GM23338 (cell line): ENCODE data around the gene MRPL38. TPM values are rescaled to one million over a fixed set of nuclear protein-coding genes. Genes with fewer than 3 reads are reported as not detected.
A peak's percentile ranks its signal among the peaks of the same experiment; 100 is the strongest.

ENCODE experiments used
- ATAC-seq: fragments of 200-7000 bp; cut with Tn5 transposase; 3 replicates; pipeline ENCODE4 v1.9.1; 2020
- DNase-seq: peaks from one replicate; pipeline ENCODE4 v3.0.0-alpha.2; 2015; ENCODE audit warnings: low spot score
- H2AFZ ChIP-seq: fragments of 200-600 bp; sonication (generic); 2 replicates; pipeline ENCODE4 v1.8.0; 2016; ENCODE audit warnings: antibody characterized with exemption, mild to moderate bottlenecking, moderate library complexity
- H3F3A ChIP-seq: fragments of 200-600 bp; sonication (generic); replicated peaks from 2 replicates; pipeline ENCODE4 v1.8.0; 2017; ENCODE audit warnings: antibody characterized with exemption, mixed run types, low read depth
- H3K27ac ChIP-seq: fragments of 200-600 bp; sonication (generic); 2 replicates; pipeline ENCODE4 v1.6.1; 2016; ENCODE audit warnings: low read depth
- H3K27me3 ChIP-seq: fragments of 200-600 bp; sonication (generic); 2 replicates; pipeline ENCODE4 v1.8.0; 2016; ENCODE audit warnings: mild to moderate bottlenecking, mixed run types, moderate library complexity; ENCODE audit not compliant: insufficient read depth
- H3K36me3 ChIP-seq: fragments of 200-600 bp; sonication (generic); 2 replicates; pipeline ENCODE4 v1.8.0; 2016; ENCODE audit warnings: mild to moderate bottlenecking; ENCODE audit not compliant: insufficient read depth
- H3K4me1 ChIP-seq: fragments of 200-600 bp; sonication (generic); 2 replicates; pipeline ENCODE4 v1.8.0; 2016; ENCODE audit warnings: mild to moderate bottlenecking, moderate library complexity; ENCODE audit not compliant: insufficient read depth
- H3K4me2 ChIP-seq: fragments of 200-600 bp; sonication (generic); 2 replicates; pipeline ENCODE4 v1.7.1; 2017; ENCODE audit warnings: mixed run types
- H3K4me3 ChIP-seq: fragments of 200-600 bp; sonication (generic); 2 replicates; pipeline ENCODE4 v1.6.1; 2016; ENCODE audit warnings: mixed run types
- H3K79me2 ChIP-seq: fragments of 200-600 bp; sonication (generic); replicated peaks from 2 replicates; pipeline ENCODE4 v1.8.0; 2017; ENCODE audit warnings: mild to moderate bottlenecking; ENCODE audit not compliant: insufficient read depth
- H3K9me2 ChIP-seq: fragments of 200-600 bp; sonication (generic); 2 replicates; pipeline ENCODE4 v1.8.0; 2017; ENCODE audit not compliant: insufficient read depth
- H4K20me1 ChIP-seq: fragments of 200-600 bp; sonication (generic); replicated peaks from 2 replicates; pipeline ENCODE4 v1.8.0; 2017; ENCODE audit warnings: mild to moderate bottlenecking; ENCODE audit not compliant: insufficient read depth
- H3K27ac Mint-ChIP-seq: 2 replicates; pipeline ENCODE4 v1.8.0; 2020; ENCODE audit warnings: inconsistent platforms, mild to moderate bottlenecking, moderate library complexity, mixed read lengths
- H3K27me3 Mint-ChIP-seq: 3 replicates; pipeline ENCODE4 v1.8.0; 2022; ENCODE audit warnings: low read depth, mild to moderate bottlenecking, moderate library complexity, mixed read lengths, inconsistent platforms; ENCODE audit not compliant: insufficient read depth, poor library complexity
- H3K36me3 Mint-ChIP-seq: 3 replicates; pipeline ENCODE4 v1.8.0; 2021; ENCODE audit warnings: low read depth, mild to moderate bottlenecking, inconsistent platforms, moderate library complexity, mixed read lengths
- H3K4me1 Mint-ChIP-seq: 3 replicates; pipeline ENCODE4 v1.8.0; 2020; ENCODE audit warnings: mild to moderate bottlenecking, inconsistent platforms, mixed read lengths
- H3K4me3 Mint-ChIP-seq: 3 replicates; pipeline ENCODE4 v1.8.0; 2021; ENCODE audit warnings: moderate library complexity, mild to moderate bottlenecking, inconsistent platforms, mixed read lengths
- H3K9me3 Mint-ChIP-seq: 3 replicates; pipeline ENCODE4 v1.8.0; 2020; ENCODE audit warnings: moderate library complexity, mild to moderate bottlenecking, inconsistent platforms, mixed read lengths
- CREB1 ChIP-seq: fragments of 250-450 bp; sonication (Bioruptor Pico); IDR thresholded peaks from 2 replicates; pipeline ENCODE4 v1.5.0; 2020; ENCODE audit warnings: low read depth, mild to moderate bottlenecking, moderate library complexity
- ETS1 ChIP-seq: IDR thresholded peaks from 2 replicates; pipeline ENCODE4 v1.6.1; 2016; ENCODE audit warnings: antibody characterized with exemption
- EZH2 ChIP-seq: fragments of 200-600 bp; sonication (generic); IDR thresholded peaks from one replicate; pipeline ENCODE4 v1.8.0; 2017; ENCODE audit warnings: antibody characterized with exemption, mild to moderate bottlenecking, low read depth; ENCODE audit not compliant: unreplicated experiment
- EZH2phosphoT487 ChIP-seq: fragments of 200-600 bp; sonication (generic); IDR thresholded peaks from one replicate; pipeline ENCODE4 v1.8.1; 2018; ENCODE audit warnings: antibody characterized with exemption; ENCODE audit not compliant: unreplicated experiment
- NANOG ChIP-seq: IDR thresholded peaks from 2 replicates; pipeline ENCODE4 v1.6.1; 2016; ENCODE audit warnings: antibody characterized with exemption, borderline replicate concordance
- POLR2AphosphoS5 ChIP-seq: IDR thresholded peaks from 2 replicates; pipeline ENCODE4 v1.6.1; 2016; ENCODE audit warnings: antibody characterized with exemption, low read depth
- REST ChIP-seq: IDR thresholded peaks from one replicate; pipeline ENCODE4 v1.6.1; 2018; ENCODE audit warnings: antibody characterized with exemption; ENCODE audit not compliant: unreplicated experiment
- STAT1 ChIP-seq: IDR thresholded peaks from one replicate; pipeline ENCODE4 v1.6.1; 2016; ENCODE audit warnings: antibody characterized with exemption; ENCODE audit not compliant: unreplicated experiment
- ZNF114 ChIP-seq: fragments of 250-450 bp; sonication (Bioruptor Pico); IDR thresholded peaks from 2 replicates; pipeline ENCODE4 v1.5.0; 2020; ENCODE audit warnings: mild to moderate bottlenecking, moderate library complexity
- ZNF331 ChIP-seq: fragments of 250-450 bp; sonication (Bioruptor Pico); IDR thresholded peaks from 2 replicates; pipeline ENCODE4 v1.5.0; 2020; ENCODE audit warnings: low read depth, mild to moderate bottlenecking, moderate library complexity
- polyA plus RNA-seq: library from polyadenylated mRNA; unstranded; fragments of >200 nt; fragmentation: Nextera tagmentation; extraction: Ambion mirVana; gene quantifications from 2 replicates; pipeline ENCODE4 v1.2.1, GENCODE V29; 2016
- total RNA-seq: library from RNA; depleted of rRNA; stranded (reverse); fragments of >200 nt; shearing (Covaris generic); gene quantifications from 2 replicates; pipeline ENCODE4 v1.2.3, GENCODE V29; 2014

Gene MRPL38
- total and polyA plus RNA-seq, 2 experiments from 2014 or later, result 63.6 to 90.0 TPM

DNA sequence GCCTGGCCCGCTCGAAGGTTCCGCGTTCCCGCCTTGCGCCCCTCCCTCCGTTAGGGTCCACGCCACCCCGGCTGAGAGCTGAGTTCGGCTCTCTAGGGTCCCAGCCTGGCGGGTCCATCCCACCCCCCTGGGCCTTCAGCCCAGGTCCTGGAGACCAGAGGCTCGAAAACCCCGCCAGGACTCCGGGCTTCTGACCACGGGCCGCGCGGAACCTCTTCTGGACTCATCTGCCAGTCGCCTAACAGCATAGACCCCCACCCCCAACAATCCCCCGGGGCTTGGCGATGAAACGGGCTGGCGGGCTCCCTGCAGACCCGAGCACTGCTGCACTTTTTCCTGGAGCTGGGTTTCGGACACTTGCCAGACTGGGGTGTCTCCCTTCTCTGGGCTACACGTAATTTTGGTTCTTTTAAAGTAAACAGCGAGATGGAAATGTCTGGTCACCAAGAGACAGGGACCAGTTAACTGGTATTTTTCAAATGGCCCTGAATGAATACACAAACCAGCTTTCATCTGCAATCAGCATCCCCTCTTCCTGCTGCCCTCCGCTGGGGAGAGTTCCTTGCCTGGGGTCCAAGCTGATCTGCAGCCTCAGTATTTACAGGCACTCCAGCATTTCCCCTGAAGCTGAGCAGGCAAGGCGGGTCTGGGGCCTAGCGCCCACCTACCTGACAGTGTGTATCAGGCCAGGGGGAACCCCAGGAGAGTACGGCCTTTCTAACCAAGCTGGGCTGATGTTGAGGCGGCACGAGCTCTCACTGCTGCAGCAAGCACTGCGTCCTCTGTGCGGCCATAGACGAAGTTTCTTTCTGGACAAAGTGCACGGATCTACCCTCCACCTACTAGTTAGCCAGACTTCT lies 7.3 kb downstream of the MRPL38 start:
- H3K4me3 Mint-ChIP-seq, result peak overlapping the region; percentile 83
- H3K9me3 Mint-ChIP-seq, result no peaks in the 10 kb centered on the region
- TF ChIP-seq ETS1, result no peak
- TF ChIP-seq STAT1, result no peak
- no peak for TF ChIP-seq ZNF331 (CRISPR knock-in tag)
- TF ChIP-seq NANOG, result no peak
- no peak for TF ChIP-seq ZNF114
- TF ChIP-seq EZH2, result no peak
- TF ChIP-seq POLR2AphosphoS5, result no peak; the same call in 1 of the 2 replicates
- peaks cover 18% of the 10 kb centered on the region for H3K79me2 ChIP-seq
- peak overlapping the region; percentile 81 for H3K27ac ChIP-seq
- peak; percentile 3 for ATAC-seq
- peaks cover 9% of the 10 kb centered on the region for H3K36me3 ChIP-seq
- peaks cover 29% of the 10 kb centered on the region for H3F3A ChIP-seq
- H3K4me3 ChIP-seq, result peak overlapping the region; percentile 78
- H3K4me1 ChIP-seq, result peaks cover 18% of the 10 kb centered on the region; the same call in 1 of the 2 replicates
- no peak overlapping the region for H2AFZ ChIP-seq
- no peaks in the 10 kb centered on the region for H3K27me3 ChIP-seq
- peak overlapping the region; percentile 92 for H3K4me2 ChIP-seq
- H3K36me3 Mint-ChIP-seq, result peaks cover 46% of the 10 kb centered on the region
- peak; percentile 62 for DNase-seq
- H3K9me2 ChIP-seq, result no peaks in the 10 kb centered on the region
- no peaks in the 10 kb centered on the region; the same call in 1 of the 2 replicates for H4K20me1 ChIP-seq
- H3K4me1 Mint-ChIP-seq, result peaks cover 26% of the 10 kb centered on the region
- H3K27me3 Mint-ChIP-seq, result peaks cover 10% of the 10 kb centered on the region
- peak overlapping the region; percentile 81 for H3K27ac Mint-ChIP-seq

DNA sequence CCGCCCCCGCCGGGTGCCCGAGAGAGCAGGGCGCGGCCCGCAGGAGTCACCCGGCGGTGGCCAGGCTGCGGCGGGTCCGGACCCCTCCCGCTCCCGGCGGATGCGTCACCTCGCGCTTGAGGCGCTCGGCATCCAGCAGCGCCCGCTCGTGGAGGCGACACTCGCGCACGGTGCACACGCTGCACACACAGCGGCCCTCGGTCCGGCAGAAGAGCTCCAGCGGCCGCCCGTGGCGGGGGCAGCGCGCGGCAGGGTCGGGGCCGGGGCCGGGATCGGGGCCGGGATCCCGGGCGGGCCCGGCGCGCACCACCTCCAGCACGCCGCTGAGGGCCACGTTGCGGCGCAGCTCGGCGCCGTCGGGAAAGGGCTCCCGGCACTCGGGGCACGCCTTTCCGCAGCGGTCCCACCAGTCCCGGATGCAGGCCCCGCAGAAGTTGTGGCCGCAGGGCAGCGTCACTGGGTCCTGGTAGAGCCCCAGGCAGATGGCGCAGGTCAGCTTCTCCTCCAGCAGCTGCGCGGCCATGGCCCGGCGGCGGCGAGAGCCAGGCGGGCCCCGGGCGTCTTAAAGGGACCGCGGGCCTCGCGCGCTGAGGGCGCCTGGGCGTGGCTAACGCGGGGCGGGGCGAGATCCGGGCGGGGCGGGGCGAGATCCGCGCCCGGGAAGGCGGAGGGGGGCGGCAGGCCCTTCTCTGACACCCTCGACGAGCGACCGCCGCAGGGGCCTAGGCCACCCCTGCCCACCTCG lies 8.1 kb downstream of the MRPL38 start, which contains the start of gene TRIM65:
Gene TRIM65 (minus strand): TSS at position 537 of the 745 bp plus-strand sequence. CDS start 14 bp downstream, at position 523.
- Mint-ChIP-seq H3K36me3 (peaks cover 40% of the 10 kb centered on the region), H3K9me3 (no peaks in the 10 kb centered on the region), H3K27ac (peak within 1 kb of the TSS; percentile 81), H3K27me3 (peaks cover 10% of the 10 kb centered on the region), H3K4me3 (peak within 1 kb of the TSS; percentile 83), H3K4me1 (peaks cover 26% of the 10 kb centered on the region)
- Histone ChIP-seq H3K4me3 (peak within 1 kb of the TSS; percentile 78), H3K36me3 (peaks cover 9% of the 10 kb centered on the region; the same call in 1 of the 2 replicates), H3K79me2 (peaks cover 18% of the 10 kb centered on the region), H3F3A (peaks cover 28% of the 10 kb centered on the region), H3K9me2 (no peaks in the 10 kb centered on the region), H3K4me1 (peaks cover 18% of the 10 kb centered on the region; the same call in 1 of the 2 replicates), H3K27me3 (no peaks in the 10 kb centered on the region), H3K27ac (peak within 1 kb of the TSS; percentile 81), H2AFZ (no peak within 1 kb of the TSS), H4K20me1 (no peaks in the 10 kb centered on the region; the same call in 1 of the 2 replicates), H3K4me2 (peak within 1 kb of the TSS; percentile 92)
- TF ChIP-seq CREB1, result peak; percentile 24; the same call in 1 of the 2 replicates
- TF ChIP-seq STAT1, result no peak
- TF ChIP-seq REST, result no peak
- TF ChIP-seq EZH2phosphoT487, result no peak
- TF ChIP-seq POLR2AphosphoS5, result peak; percentile 91
- peak; percentile 83 for DNase-seq
- peak; percentile 64 for ATAC-seq
